ENCODE data around the gene PDZRN4.

- TF ChIP-seq CTCF (IDR thresholded peaks at IDR 0.05) (no peak), POLR2AphosphoS5 (IDR thresholded peaks at IDR 0.05) (no peak)
Measured at GRCh38 chr12:41336041-41336549, 148.0 kb downstream of the PDZRN4 start.
